Iris pigment epithelial cell (primary cell): ENCODE measurements around the gene OPHN1.
A peak's percentile ranks its signal among the peaks of the same experiment; 100 is the strongest.

Experiments
- DNase-seq: peaks from one replicate; pipeline ENCODE4 v3.0.0-alpha.2; 2011; ENCODE audit warnings: low read depth

OPHN1 gene

GRCh38 chrX:68061206-68061535 is 372.1 kb downstream of the OPHN1 start:
- DNase-seq = no peak

GRCh38 chrX:68060506-68061205 is 372.6 kb downstream of the OPHN1 start:
- DNase-seq = no peak

- DNase-seq = no peak
These were observed 373.8 kb downstream of the OPHN1 start for GRCh38 chrX:68059469-68059868.

- DNase-seq = no peak
These were observed 383.8 kb downstream of the OPHN1 start for GRCh38 chrX:68049466-68049865.

- no peak for DNase-seq
These were observed 384.5 kb downstream of the OPHN1 start for GRCh38 chrX:68048774-68049173.

GRCh38 chrX:68045008-68045577 is 388.2 kb downstream of the OPHN1 start:
- peak; percentile 8 for DNase-seq

- no peak for DNase-seq
These were observed 389.4 kb downstream of the OPHN1 start for GRCh38 chrX:68043713-68044438.

GRCh38 chrX:68041110-68041509 is 392.2 kb downstream of the OPHN1 start:
- DNase-seq = no peak

- DNase-seq = peak; percentile 31
These were observed 414.8 kb downstream of the OPHN1 start for GRCh38 chrX:68018248-68019203.

- no peak for DNase-seq
These were observed 434.8 kb downstream of the OPHN1 start for GRCh38 chrX:67998540-67998939.
